HEK293 (cell line): ENCODE data around the gene PTH2.

Experiments used
- CTCF ChIA-PET: fragments of 350-600 bp; formaldehyde crosslinking; extraction: SDS; loops from one replicate; lab custom pipeline; 2021; ENCODE audit warnings: antibody characterized with exemption; lab: Yijun Ruan, JAX
- POLR2A ChIA-PET: fragments of 300-600 bp; formaldehyde crosslinking; extraction: SDS; loops from one replicate; lab custom pipeline; 2020; ENCODE audit warnings: antibody characterized with exemption, inconsistent platforms; lab: Yijun Ruan, JAX
- H3K27ac ChIP-seq: fragments of 200-500 bp; sonication (Bioruptor generic); 2 replicates; pipeline ENCODE4 v1.5.1; 2014; ENCODE audit warnings: low read depth, low read length, control low read depth, inconsistent platforms; ENCODE audit errors: extremely low read depth
- H3K36me3 ChIP-seq, 2 experiments: fragments of 200-500 bp in 1 of 2; sonication (Bioruptor generic) in 1 of 2; 1 replicate in 1 of 2; 2 replicates in 1 of 2; pipeline ENCODE4 v1.5.1; 2014 to 2017; ENCODE audit warnings: inconsistent platforms in 2 of 2, low read length in 2 of 2; ENCODE audit not compliant: control insufficient read depth in 2 of 2, insufficient read depth in 1 of 2
- H3K4me1 ChIP-seq: fragments of 200-500 bp; sonication (Bioruptor generic); 2 replicates; pipeline ENCODE4 v1.5.1; 2014; ENCODE audit warnings: mild to moderate bottlenecking, low read length, inconsistent platforms; ENCODE audit not compliant: control insufficient read depth, insufficient read depth
- H3K4me3 ChIP-seq: 2 replicates; pipeline ENCODE4 v1.5.1; 2011; ENCODE audit warnings: low read depth, mild to moderate bottlenecking, control low read depth, low read length, moderate library complexity
- H3K9me3 ChIP-seq: fragments of 200-500 bp; sonication (Bioruptor generic); 2 replicates; pipeline ENCODE4 v1.5.1; 2014; ENCODE audit warnings: low read depth, low read length, inconsistent platforms; ENCODE audit not compliant: control insufficient read depth, insufficient read depth
- AEBP2 ChIP-seq: fragments of 450-650 bp; formaldehyde crosslinking; IDR thresholded peaks from 2 replicates; pipeline ENCODE4 v1.5.1; 2016; ENCODE audit warnings: missing biosample characterization, missing genetic modification characterization, borderline replicate concordance
- KLF10 ChIP-seq: fragments of 450-650 bp; IDR thresholded peaks from 2 replicates; pipeline ENCODE4 v1.5.1; 2018; ENCODE audit warnings: missing biosample characterization, mild to moderate bottlenecking, missing genetic modification characterization
- SP2 ChIP-seq: fragments of 450-650 bp; formaldehyde crosslinking; IDR thresholded peaks from 2 replicates; pipeline ENCODE4 v1.5.1; 2016; ENCODE audit warnings: missing biosample characterization, missing genetic modification characterization
- SP3 ChIP-seq: fragments of 450-650 bp; formaldehyde crosslinking; IDR thresholded peaks from 2 replicates; pipeline ENCODE4 v1.5.1; 2016; ENCODE audit warnings: missing biosample characterization, missing genetic modification characterization
- YY1 ChIP-seq: fragments of 450-650 bp; formaldehyde crosslinking; IDR thresholded peaks from 2 replicates; pipeline ENCODE4 v1.5.1; 2018; ENCODE audit warnings: missing biosample characterization, missing genetic modification characterization
- ZNF280C ChIP-seq: fragments of 450-650 bp; formaldehyde crosslinking; IDR thresholded peaks from 2 replicates; pipeline ENCODE4 v1.5.1; 2016; ENCODE audit warnings: missing biosample characterization, missing genetic modification characterization
- ZNF311 ChIP-seq: fragments of 450-650 bp; formaldehyde crosslinking; IDR thresholded peaks from 2 replicates; pipeline ENCODE4 v1.5.1; 2017; ENCODE audit warnings: missing biosample characterization, missing genetic modification characterization, borderline replicate concordance
- ZNF501 ChIP-seq: fragments of 450-650 bp; formaldehyde crosslinking; IDR thresholded peaks from 2 replicates; pipeline ENCODE4 v1.5.1; 2016; ENCODE audit warnings: missing biosample characterization, missing genetic modification characterization
- ZNF521 ChIP-seq: fragments of 450-650 bp; formaldehyde crosslinking; IDR thresholded peaks from 2 replicates; pipeline ENCODE4 v1.5.1; 2017; ENCODE audit warnings: missing biosample characterization, mild to moderate bottlenecking, missing genetic modification characterization
- ZNF548 ChIP-seq: fragments of 450-650 bp; formaldehyde crosslinking; IDR thresholded peaks from 2 replicates; pipeline ENCODE4 v1.5.1; 2016; ENCODE audit warnings: missing biosample characterization, missing genetic modification characterization
- TF ChIP-seq, protein P1 (sequence below): fragments of 450-650 bp; formaldehyde crosslinking; IDR thresholded peaks from 2 replicates; pipeline ENCODE4 v1.5.1; 2016; ENCODE audit warnings: missing biosample characterization, missing genetic modification characterization
- TF ChIP-seq, protein P2 (sequence below): fragments of 450-650 bp; formaldehyde crosslinking; IDR thresholded peaks from 2 replicates; pipeline ENCODE4 v1.5.0; 2017; ENCODE audit warnings: missing biosample characterization, missing genetic modification characterization, borderline replicate concordance
- TF ChIP-seq, protein P3 (sequence below): fragments of 450-650 bp; formaldehyde crosslinking; IDR thresholded peaks from 2 replicates; pipeline ENCODE4 v1.5.1; 2017; ENCODE audit warnings: missing biosample characterization, missing genetic modification characterization
- TF ChIP-seq, protein P4 (sequence below): fragments of 450-650 bp; formaldehyde crosslinking; IDR thresholded peaks from 2 replicates; pipeline ENCODE4 v1.5.1; 2016; ENCODE audit warnings: missing biosample characterization, missing genetic modification characterization, borderline replicate concordance
- TF ChIP-seq, protein P5 (sequence below): fragments of 450-650 bp; formaldehyde crosslinking; conservative IDR thresholded peaks from 2 replicates; pipeline ENCODE4 v1.5.1; 2016; ENCODE audit warnings: low read depth, missing biosample characterization, missing genetic modification characterization

The PTH2 gene

DNA sequence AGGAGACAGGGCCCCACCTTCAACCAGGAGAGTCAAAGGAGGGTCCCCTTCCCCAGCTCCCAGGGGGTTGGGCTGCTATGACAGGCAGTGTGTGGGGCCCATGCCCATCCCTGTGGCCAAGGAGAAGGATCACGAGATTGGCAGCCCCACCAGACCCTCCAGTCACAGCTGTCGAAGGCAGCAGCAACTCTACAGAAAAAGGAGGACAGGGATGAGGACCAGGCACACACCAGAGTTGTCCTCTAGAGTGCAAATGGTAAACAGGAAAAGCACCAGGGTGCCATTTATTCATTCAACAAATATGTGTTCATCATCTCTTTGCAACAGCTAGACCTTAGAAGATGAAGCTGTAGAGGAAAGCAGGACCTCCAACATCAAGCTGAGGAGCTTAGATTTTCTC, 4.1 kb downstream of the PTH2 start (continued):
- TF ChIP-seq ZNF280C (tag by site-specific recombination) (no peak), YY1 (no peak), ZNF501 (tag by site-specific recombination) (no peak), SP3 (no peak), ZNF311 (no peak), ZNF521 (no peak), KLF10 (no peak), SP2 (tag by site-specific recombination) (no peak), ZNF548 (tag by site-specific recombination) (no peak)
- TF ChIP-seq, protein P1, sequence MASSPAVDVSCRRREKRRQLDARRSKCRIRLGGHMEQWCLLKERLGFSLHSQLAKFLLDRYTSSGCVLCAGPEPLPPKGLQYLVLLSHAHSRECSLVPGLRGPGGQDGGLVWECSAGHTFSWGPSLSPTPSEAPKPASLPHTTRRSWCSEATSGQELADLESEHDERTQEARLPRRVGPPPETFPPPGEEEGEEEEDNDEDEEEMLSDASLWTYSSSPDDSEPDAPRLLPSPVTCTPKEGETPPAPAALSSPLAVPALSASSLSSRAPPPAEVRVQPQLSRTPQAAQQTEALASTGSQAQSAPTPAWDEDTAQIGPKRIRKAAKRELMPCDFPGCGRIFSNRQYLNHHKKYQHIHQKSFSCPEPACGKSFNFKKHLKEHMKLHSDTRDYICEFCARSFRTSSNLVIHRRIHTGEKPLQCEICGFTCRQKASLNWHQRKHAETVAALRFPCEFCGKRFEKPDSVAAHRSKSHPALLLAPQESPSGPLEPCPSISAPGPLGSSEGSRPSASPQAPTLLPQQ (tag by site-specific recombination), result no peak

- no peaks in the 10 kb centered on the region for H3K9me3 ChIP-seq
- POLR2A ChIA-PET, result interaction anchor here (0.7 kb wide), 1 partner anchor 799 kb away, joined by 3 read pairs; the partner anchor contains the start of genes RPL18 and SPHK2
- no peak overlapping the region for H3K4me3 ChIP-seq
- H3K36me3 ChIP-seq, result no peaks in the 10 kb centered on the region
- peaks cover 5% of the 10 kb centered on the region for H3K4me1 ChIP-seq
- CTCF ChIA-PET, result interaction anchor here (0.5 to 4.5 kb wide), 6 partner anchors 7 to 55 kb away, joined by 3 to 28 read pairs (median 4); no protein-coding TSS in a partner anchor
- H3K27ac ChIP-seq, result no peak overlapping the region
- TF ChIP-seq, protein P2, sequence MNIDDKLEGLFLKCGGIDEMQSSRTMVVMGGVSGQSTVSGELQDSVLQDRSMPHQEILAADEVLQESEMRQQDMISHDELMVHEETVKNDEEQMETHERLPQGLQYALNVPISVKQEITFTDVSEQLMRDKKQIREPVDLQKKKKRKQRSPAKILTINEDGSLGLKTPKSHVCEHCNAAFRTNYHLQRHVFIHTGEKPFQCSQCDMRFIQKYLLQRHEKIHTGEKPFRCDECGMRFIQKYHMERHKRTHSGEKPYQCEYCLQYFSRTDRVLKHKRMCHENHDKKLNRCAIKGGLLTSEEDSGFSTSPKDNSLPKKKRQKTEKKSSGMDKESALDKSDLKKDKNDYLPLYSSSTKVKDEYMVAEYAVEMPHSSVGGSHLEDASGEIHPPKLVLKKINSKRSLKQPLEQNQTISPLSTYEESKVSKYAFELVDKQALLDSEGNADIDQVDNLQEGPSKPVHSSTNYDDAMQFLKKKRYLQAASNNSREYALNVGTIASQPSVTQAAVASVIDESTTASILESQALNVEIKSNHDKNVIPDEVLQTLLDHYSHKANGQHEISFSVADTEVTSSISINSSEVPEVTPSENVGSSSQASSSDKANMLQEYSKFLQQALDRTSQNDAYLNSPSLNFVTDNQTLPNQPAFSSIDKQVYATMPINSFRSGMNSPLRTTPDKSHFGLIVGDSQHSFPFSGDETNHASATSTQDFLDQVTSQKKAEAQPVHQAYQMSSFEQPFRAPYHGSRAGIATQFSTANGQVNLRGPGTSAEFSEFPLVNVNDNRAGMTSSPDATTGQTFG (tag by site-specific recombination), result no peak
- no peak for TF ChIP-seq AEBP2 (tag by site-specific recombination)
- no peak for TF ChIP-seq SP3
- TF ChIP-seq, protein P3, sequence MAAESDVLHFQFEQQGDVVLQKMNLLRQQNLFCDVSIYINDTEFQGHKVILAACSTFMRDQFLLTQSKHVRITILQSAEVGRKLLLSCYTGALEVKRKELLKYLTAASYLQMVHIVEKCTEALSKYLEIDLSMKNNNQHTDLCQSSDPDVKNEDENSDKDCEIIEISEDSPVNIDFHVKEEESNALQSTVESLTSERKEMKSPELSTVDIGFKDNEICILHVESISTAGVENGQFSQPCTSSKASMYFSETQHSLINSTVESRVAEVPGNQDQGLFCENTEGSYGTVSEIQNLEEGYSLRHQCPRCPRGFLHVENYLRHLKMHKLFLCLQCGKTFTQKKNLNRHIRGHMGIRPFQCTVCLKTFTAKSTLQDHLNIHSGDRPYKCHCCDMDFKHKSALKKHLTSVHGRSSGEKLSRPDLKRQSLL (tag by site-specific recombination), result no peak
- TF ChIP-seq, protein P4, sequence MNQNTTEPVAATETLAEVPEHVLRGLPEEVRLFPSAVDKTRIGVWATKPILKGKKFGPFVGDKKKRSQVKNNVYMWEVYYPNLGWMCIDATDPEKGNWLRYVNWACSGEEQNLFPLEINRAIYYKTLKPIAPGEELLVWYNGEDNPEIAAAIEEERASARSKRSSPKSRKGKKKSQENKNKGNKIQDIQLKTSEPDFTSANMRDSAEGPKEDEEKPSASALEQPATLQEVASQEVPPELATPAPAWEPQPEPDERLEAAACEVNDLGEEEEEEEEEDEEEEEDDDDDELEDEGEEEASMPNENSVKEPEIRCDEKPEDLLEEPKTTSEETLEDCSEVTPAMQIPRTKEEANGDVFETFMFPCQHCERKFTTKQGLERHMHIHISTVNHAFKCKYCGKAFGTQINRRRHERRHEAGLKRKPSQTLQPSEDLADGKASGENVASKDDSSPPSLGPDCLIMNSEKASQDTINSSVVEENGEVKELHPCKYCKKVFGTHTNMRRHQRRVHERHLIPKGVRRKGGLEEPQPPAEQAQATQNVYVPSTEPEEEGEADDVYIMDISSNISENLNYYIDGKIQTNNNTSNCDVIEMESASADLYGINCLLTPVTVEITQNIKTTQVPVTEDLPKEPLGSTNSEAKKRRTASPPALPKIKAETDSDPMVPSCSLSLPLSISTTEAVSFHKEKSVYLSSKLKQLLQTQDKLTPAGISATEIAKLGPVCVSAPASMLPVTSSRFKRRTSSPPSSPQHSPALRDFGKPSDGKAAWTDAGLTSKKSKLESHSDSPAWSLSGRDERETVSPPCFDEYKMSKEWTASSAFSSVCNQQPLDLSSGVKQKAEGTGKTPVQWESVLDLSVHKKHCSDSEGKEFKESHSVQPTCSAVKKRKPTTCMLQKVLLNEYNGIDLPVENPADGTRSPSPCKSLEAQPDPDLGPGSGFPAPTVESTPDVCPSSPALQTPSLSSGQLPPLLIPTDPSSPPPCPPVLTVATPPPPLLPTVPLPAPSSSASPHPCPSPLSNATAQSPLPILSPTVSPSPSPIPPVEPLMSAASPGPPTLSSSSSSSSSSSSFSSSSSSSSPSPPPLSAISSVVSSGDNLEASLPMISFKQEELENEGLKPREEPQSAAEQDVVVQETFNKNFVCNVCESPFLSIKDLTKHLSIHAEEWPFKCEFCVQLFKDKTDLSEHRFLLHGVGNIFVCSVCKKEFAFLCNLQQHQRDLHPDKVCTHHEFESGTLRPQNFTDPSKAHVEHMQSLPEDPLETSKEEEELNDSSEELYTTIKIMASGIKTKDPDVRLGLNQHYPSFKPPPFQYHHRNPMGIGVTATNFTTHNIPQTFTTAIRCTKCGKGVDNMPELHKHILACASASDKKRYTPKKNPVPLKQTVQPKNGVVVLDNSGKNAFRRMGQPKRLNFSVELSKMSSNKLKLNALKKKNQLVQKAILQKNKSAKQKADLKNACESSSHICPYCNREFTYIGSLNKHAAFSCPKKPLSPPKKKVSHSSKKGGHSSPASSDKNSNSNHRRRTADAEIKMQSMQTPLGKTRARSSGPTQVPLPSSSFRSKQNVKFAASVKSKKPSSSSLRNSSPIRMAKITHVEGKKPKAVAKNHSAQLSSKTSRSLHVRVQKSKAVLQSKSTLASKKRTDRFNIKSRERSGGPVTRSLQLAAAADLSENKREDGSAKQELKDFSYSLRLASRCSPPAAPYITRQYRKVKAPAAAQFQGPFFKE (tag by site-specific recombination), result no peak
- TF ChIP-seq, protein P5, sequence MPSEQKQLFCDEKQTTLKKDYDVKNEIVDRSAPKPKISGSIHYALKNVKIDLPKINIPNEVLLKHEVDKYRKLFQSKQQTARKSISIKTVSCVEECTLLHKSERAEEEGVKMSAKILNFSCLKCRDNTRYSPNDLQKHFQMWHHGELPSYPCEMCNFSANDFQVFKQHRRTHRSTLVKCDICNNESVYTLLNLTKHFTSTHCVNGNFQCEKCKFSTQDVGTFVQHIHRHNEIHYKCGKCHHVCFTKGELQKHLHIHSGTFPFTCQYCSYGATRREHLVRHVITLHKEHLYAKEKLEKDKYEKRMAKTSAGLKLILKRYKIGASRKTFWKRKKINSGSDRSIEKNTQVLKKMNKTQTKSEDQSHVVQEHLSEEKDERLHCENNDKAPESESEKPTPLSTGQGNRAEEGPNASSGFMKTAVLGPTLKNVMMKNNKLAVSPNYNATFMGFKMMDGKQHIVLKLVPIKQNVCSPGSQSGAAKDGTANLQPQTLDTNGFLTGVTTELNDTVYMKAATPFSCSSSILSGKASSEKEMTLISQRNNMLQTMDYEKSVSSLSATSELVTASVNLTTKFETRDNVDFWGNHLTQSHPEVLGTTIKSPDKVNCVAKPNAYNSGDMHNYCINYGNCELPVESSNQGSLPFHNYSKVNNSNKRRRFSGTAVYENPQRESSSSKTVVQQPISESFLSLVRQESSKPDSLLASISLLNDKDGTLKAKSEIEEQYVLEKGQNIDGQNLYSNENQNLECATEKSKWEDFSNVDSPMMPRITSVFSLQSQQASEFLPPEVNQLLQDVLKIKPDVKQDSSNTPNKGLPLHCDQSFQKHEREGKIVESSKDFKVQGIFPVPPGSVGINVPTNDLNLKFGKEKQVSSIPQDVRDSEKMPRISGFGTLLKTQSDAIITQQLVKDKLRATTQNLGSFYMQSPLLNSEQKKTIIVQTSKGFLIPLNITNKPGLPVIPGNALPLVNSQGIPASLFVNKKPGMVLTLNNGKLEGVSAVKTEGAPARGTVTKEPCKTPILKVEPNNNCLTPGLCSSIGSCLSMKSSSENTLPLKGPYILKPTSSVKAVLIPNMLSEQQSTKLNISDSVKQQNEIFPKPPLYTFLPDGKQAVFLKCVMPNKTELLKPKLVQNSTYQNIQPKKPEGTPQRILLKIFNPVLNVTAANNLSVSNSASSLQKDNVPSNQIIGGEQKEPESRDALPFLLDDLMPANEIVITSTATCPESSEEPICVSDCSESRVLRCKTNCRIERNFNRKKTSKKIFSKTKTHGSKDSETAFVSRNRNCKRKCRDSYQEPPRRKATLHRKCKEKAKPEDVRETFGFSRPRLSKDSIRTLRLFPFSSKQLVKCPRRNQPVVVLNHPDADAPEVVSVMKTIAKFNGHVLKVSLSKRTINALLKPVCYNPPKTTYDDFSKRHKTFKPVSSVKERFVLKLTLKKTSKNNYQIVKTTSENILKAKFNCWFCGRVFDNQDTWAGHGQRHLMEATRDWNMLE (tag by site-specific recombination), result no peak
Measured at GRCh38 chr19:49418511-49418910, 4.7 kb downstream of the PTH2 start.
